Skeletal muscle tissue (tissue), 4 donors: ENCODE measurements around the gene CCL25. TPM values are rescaled to one million over a fixed set of nuclear protein-coding genes. Genes with fewer than 3 reads are reported as not detected.
A peak's percentile ranks its signal among the peaks of the same experiment; 100 is the strongest.

ENCODE experiments used
- H3K27ac ChIP-seq: one replicate; pipeline ENCODE4 v1.7.0; 2013; ENCODE audit warnings: mild to moderate bottlenecking, low read depth, low read length, inconsistent platforms
- H3K27me3 ChIP-seq, 3 donors: one replicate each; pipeline ENCODE4 v1.7.0; 2013; ENCODE audit warnings: low read length in 3 of 3; ENCODE audit not compliant: control insufficient read depth in 3 of 3, insufficient read depth in 3 of 3
- H3K36me3 ChIP-seq, 3 donors: one replicate each; pipeline ENCODE4 v1.7.0; 2013; ENCODE audit warnings: low read length in 3 of 3; ENCODE audit not compliant: control insufficient read depth in 3 of 3, insufficient read depth in 3 of 3
- H3K4me1 ChIP-seq, 3 donors: one replicate each; pipeline ENCODE4 v1.7.0; 2013; ENCODE audit warnings: low read length in 3 of 3, mild to moderate bottlenecking in 3 of 3; ENCODE audit not compliant: control insufficient read depth in 3 of 3, insufficient read depth in 3 of 3
- H3K4me3 ChIP-seq, 3 donors: one replicate each; pipeline ENCODE4 v1.7.0; 2013; ENCODE audit warnings: low read length in 3 of 3
- H3K9ac ChIP-seq, 3 donors: one replicate each; pipeline ENCODE4 v1.7.0; 2013; ENCODE audit warnings: low read length in 3 of 3, mild to moderate bottlenecking in 3 of 3, moderate library complexity in 2 of 3, low read depth in 1 of 3
- H3K9me3 ChIP-seq, 3 donors: one replicate each; pipeline ENCODE4 v1.7.0; 2013; ENCODE audit warnings: low read length in 3 of 3; ENCODE audit not compliant: control insufficient read depth in 3 of 3
- total RNA-seq: library from RNA; depleted of rRNA; stranded (reverse); fragments of >200 nt; gene quantifications from one replicate; pipeline ENCODE4 v1.2.3, GENCODE V29; 2014
- donor health status: Osteomylitis.

Gene CCL25
- total RNA-seq, 1 donor from 2014 or later, result not detected

DNA sequence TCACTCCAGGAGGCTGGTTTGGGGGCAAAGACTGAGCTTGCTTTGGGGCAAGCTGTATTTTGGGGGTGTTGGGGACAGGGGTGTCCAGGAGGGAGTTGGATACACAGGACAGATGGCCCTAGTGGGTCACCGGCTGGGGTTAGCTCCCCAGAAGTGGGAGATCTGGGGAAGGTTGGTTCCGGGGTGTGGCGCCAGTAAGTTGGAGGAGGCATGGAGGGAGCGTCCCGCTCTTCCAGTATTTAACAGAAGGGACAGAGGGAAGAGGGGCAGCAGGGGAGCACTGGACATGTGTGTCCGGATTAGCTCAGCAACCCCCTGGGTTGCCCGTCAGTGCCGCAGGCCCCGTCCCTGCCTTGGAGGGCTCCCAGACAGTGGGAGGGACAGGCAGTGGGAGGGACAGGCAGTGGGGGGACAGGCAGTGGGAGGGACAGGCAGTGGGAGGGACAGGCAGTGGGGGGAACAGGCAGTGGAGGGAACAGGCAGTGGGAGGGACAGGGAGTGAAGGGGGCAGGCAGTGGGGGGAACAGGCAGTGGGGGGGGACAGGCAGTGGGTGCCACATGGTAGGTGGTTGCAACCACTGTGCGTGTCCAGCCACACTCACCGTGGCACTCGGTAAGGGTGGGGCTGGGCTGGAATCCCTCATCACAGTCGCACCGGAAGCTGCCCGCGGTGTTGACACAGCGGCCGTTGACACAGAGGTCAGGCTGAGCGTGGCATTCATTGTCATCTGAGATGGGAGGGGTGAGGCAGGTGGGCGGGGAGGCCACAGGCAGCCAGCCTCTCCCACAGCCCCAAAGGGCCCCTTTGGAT is 33.2 kb downstream of the CCL25 start:
- Histone ChIP-seq H3K36me3 (no peaks in the 10 kb centered on the region), H3K27ac (no peak overlapping the region), H3K27me3 (no peaks in the 10 kb centered on the region), H3K4me1 (no peaks in the 10 kb centered on the region), H3K4me3 (no peak overlapping the region), H3K9me3 (peaks cover 0 to 6% (median 6%) of the 10 kb centered on the region in 3 donors), H3K9ac (no peak overlapping the region)

DNA sequence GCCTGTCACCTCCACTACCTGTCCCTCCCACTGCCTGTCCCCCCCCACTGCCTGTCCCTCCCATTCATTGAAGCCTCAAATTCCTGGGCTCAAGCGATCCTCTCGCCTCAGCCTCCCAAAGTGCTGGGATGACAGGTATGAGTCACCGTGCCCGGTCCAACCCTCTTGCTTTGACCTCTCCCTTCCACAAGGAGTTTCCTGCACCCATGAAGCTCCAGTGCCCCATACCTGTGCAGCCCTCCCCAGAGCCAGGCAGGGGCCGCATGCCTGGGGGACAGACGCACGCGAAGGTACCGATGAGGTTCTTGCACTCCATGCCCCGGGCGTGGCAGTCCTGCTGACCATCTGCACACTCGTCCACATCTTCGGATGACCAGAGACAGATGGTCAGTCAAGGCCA is 34.3 kb downstream of the CCL25 start:
- Histone ChIP-seq H3K27ac (no peak overlapping the region), H3K4me3 (no peak overlapping the region), H3K36me3 (no peaks in the 10 kb centered on the region), H3K9ac (no peak overlapping the region), H3K4me1 (no peaks in the 10 kb centered on the region), H3K9me3 (peaks cover 0 to 8% (median 2%) of the 10 kb centered on the region in 3 donors), H3K27me3 (no peaks in the 10 kb centered on the region)

- Histone ChIP-seq H3K9ac (no peak overlapping the region), H3K27me3 (no peaks in the 10 kb centered on the region), H3K27ac (no peak overlapping the region), H3K4me1 (no peaks in the 10 kb centered on the region), H3K4me3 (no peak overlapping the region), H3K9me3 (peaks cover 0 to 8% (median 2%) of the 10 kb centered on the region in 3 donors), H3K36me3 (no peaks in the 10 kb centered on the region)
These were observed 35.3 kb downstream of the CCL25 start for GRCh38 chr19:8087876-8088275.

- Histone ChIP-seq H3K9me3 (peaks cover 0 to 8% (median 2%) of the 10 kb centered on the region in 3 donors), H3K4me1 (no peaks in the 10 kb centered on the region), H3K27me3 (no peaks in the 10 kb centered on the region), H3K27ac (no peak overlapping the region), H3K4me3 (no peak overlapping the region), H3K9ac (no peak overlapping the region), H3K36me3 (no peaks in the 10 kb centered on the region)
These were observed 36.4 kb downstream of the CCL25 start for GRCh38 chr19:8088752-8089663.

DNA sequence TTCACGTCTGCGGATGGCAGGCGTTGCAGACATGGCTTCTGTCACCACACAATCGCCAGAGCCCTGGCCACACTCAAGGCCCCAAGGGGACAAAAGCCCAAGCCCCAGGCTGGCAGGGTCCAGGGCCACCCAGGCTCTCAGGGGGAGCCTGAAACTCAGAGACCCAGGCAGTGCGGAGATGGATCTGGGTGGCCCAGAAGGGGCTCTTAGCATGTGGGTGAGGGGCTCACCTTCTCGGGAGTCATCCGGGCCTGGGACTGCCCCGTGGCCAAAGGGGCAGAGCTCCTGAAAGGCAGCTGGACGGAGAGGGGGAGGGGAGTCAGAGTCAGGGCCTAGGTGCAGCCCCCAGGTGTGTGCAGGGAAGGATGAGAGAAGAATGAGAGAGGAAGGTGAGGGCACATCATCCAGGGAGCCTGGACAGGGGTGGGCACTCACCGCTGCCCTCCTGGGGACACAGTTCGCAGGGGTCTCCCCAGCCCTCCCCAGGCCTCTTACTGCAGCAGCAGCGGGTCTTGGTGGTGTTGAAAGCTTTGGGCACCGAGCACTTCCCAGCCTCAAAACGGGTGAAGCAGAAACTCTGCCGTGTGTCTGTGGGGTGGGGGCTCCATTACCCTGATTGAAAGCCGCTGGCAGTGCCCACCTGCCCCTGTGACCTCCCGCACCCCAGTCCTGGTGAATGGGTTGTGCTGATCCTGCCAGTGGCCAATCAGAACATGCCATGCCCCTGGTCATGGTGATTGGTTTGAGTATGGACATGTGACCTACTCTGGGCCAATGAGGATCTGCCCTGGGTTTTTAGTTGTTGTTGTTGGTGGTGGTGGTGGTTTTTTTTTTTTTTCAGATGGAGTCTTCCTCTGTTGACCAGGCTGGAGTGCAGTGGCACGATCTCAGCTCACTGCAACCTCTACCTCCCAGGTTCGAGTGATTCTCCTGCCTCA is 37.4 kb downstream of the CCL25 start:
- H3K27me3 ChIP-seq, result no peaks in the 10 kb centered on the region
- H3K9me3 ChIP-seq, result peaks cover 1 to 12% (median 9%) of the 10 kb centered on the region in 3 donors
- no peak overlapping the region for H3K9ac ChIP-seq
- H3K36me3 ChIP-seq, result no peaks in the 10 kb centered on the region
- no peak overlapping the region for H3K27ac ChIP-seq
- no peak overlapping the region for H3K4me3 ChIP-seq
- no peaks in the 10 kb centered on the region for H3K4me1 ChIP-seq

- peaks cover 0 to 2% (median 0%) of the 10 kb centered on the region in 3 donors for H3K36me3 ChIP-seq
- H3K4me1 ChIP-seq, result no peaks in the 10 kb centered on the region
- peaks cover 8 to 19% (median 18%) of the 10 kb centered on the region in 3 donors for H3K9me3 ChIP-seq
- H3K9ac ChIP-seq, result no peak overlapping the region
- no peak overlapping the region for H3K27ac ChIP-seq
- no peaks in the 10 kb centered on the region for H3K27me3 ChIP-seq
- H3K4me3 ChIP-seq, result no peak overlapping the region
These were observed 38.4 kb downstream of the CCL25 start for GRCh38 chr19:8090950-8091349.

GRCh38 chr19:8093740-8094139 is 41.2 kb downstream of the CCL25 start:
- H3K4me3 ChIP-seq, result no peak overlapping the region
- no peaks in the 10 kb centered on the region for H3K4me1 ChIP-seq
- H3K36me3 ChIP-seq, result peaks cover 0 to 2% (median 0%) of the 10 kb centered on the region in 3 donors
- H3K27me3 ChIP-seq, result no peaks in the 10 kb centered on the region
- H3K9me3 ChIP-seq, result peaks cover 16 to 26% (median 26%) of the 10 kb centered on the region in 3 donors
- no peak overlapping the region for H3K27ac ChIP-seq
- H3K9ac ChIP-seq, result no peak overlapping the region

GRCh38 chr19:8094336-8094735 is 41.8 kb downstream of the CCL25 start:
- no peaks in the 10 kb centered on the region for H3K27me3 ChIP-seq
- no peak overlapping the region for H3K4me3 ChIP-seq
- peaks cover 16 to 26% (median 26%) of the 10 kb centered on the region in 3 donors for H3K9me3 ChIP-seq
- no peak overlapping the region for H3K9ac ChIP-seq
- peaks cover 0 to 2% (median 0%) of the 10 kb centered on the region in 3 donors for H3K36me3 ChIP-seq
- no peaks in the 10 kb centered on the region for H3K4me1 ChIP-seq
- H3K27ac ChIP-seq, result no peak overlapping the region

DNA sequence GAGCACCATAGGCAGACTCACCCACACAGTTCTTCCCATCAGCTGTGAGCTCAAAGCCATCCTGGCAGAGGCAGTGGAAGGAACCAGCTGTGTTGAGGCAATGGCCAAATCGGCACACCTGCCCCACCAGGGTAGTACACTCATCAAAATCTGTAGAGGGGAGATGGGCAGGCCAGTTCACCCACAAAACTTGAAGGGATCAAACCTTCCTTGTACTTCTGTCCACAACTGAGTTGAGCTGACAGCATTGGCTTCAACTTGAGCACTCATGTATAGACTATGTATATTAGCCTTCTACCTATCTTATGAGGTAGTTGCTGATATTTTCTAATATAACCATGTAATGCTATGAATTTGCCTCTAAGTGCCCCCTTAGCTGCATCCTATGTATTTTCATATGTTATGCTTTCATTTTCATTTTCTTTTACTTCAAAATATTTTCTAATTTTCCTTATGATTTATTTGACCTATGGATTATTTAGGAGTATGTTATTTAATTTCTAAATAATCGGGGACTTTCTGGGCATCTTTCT is 42.9 kb downstream of the CCL25 start:
- peaks cover 0 to 2% (median 0%) of the 10 kb centered on the region in 3 donors for H3K36me3 ChIP-seq
- no peak overlapping the region for H3K9ac ChIP-seq
- no peak overlapping the region for H3K27ac ChIP-seq
- H3K9me3 ChIP-seq, result peaks cover 16 to 25% (median 23%) of the 10 kb centered on the region in 3 donors
- no peaks in the 10 kb centered on the region for H3K27me3 ChIP-seq
- no peaks in the 10 kb centered on the region for H3K4me1 ChIP-seq
- peak overlapping the region in 1 of 3 donors; percentile 48 for H3K4me3 ChIP-seq
